Activated naive CD4-positive, alpha-beta T cell treated with anti-CD3 and anti-CD28 coated beads, Interleukin-2, amount 50 U/mL, for 72 hours (primary cell): Measurements from ENCODE around the gene KCNIP1. TPM values are rescaled to one million over a fixed set of nuclear protein-coding genes. Genes with fewer than 3 reads are reported as not detected.

Experiments
- ATAC-seq, 2 donors: fragments of 150-1000 bp; cut with Tn5 transposase; 2 replicates each; pipeline ENCODE4 v1.10.0; 2021; ENCODE audit warnings: mild to moderate bottlenecking in 2 of 2, moderate library complexity in 2 of 2
- DNase-seq, 2 donors: peaks; one replicate each; pipeline ENCODE4 v3.0.0; 2021 to 2022; ENCODE audit warnings: low spot score in 2 of 2
- H3K27ac Mint-ChIP-seq, 2 donors: one replicate each; pipeline ENCODE4 v1.8.0; 2022; ENCODE audit warnings: mild to moderate bottlenecking in 2 of 2, mixed read lengths in 2 of 2
- H3K36me3 Mint-ChIP-seq, 2 donors: one replicate each; pipeline ENCODE4 v1.8.0; 2022; ENCODE audit warnings: mixed read lengths in 2 of 2
- H3K9me3 Mint-ChIP-seq, 2 donors: one replicate each; pipeline ENCODE4 v1.8.0; 2022; ENCODE audit warnings: mixed read lengths in 2 of 2
- total RNA-seq, 2 donors: library from RNA; stranded (reverse); gene quantifications; one replicate each; pipeline ENCODE4 v1.2.3, GENCODE V29; 2022

KCNIP1 gene
- total RNA-seq, 2 donors from 2014 or later = not detected

- H3K9me3 Mint-ChIP-seq = no peaks in the 10 kb centered on the region
- no peaks in the 10 kb centered on the region for H3K36me3 Mint-ChIP-seq
- DNase-seq = no peak
- H3K27ac Mint-ChIP-seq = no peak overlapping the region
- no peak for ATAC-seq
These were observed 58.5 kb downstream of the KCNIP1 start for GRCh38 chr5:170562166-170562874.

GRCh38 chr5:170562875-170563228, 59.0 kb downstream of the KCNIP1 start:
- DNase-seq (no peak), ATAC-seq (no peak)
- Mint-ChIP-seq H3K36me3 (no peaks in the 10 kb centered on the region), H3K9me3 (no peaks in the 10 kb centered on the region), H3K27ac (no peak overlapping the region)

GRCh38 chr5:170563824-170564567, 60.2 kb downstream of the KCNIP1 start:
- ATAC-seq (no peak), DNase-seq (no peak)
- Mint-ChIP-seq H3K27ac (no peak overlapping the region), H3K9me3 (no peaks in the 10 kb centered on the region), H3K36me3 (no peaks in the 10 kb centered on the region)

GRCh38 chr5:170565072-170565471, 61.3 kb downstream of the KCNIP1 start:
- no peaks in the 10 kb centered on the region for H3K36me3 Mint-ChIP-seq
- DNase-seq = no peak
- ATAC-seq = no peak
- no peak overlapping the region for H3K27ac Mint-ChIP-seq
- no peaks in the 10 kb centered on the region for H3K9me3 Mint-ChIP-seq

GRCh38 chr5:170569101-170569500, 65.3 kb downstream of the KCNIP1 start:
- H3K9me3 Mint-ChIP-seq = no peaks in the 10 kb centered on the region
- ATAC-seq = no peak
- no peaks in the 10 kb centered on the region for H3K36me3 Mint-ChIP-seq

GRCh38 chr5:170570476-170570875, 66.7 kb downstream of the KCNIP1 start:
- no peak for ATAC-seq
- H3K9me3 Mint-ChIP-seq = peaks cover 0 to 1% of the 10 kb centered on the region in 2 donors
- no peak for DNase-seq
- peaks cover 0 to 2% of the 10 kb centered on the region in 2 donors for H3K36me3 Mint-ChIP-seq
- no peak overlapping the region for H3K27ac Mint-ChIP-seq

More at GRCh38 chr5:170569101-170569500, 65.3 kb downstream of the KCNIP1 start:
- no peak for DNase-seq
- H3K27ac Mint-ChIP-seq = no peak overlapping the region

- Mint-ChIP-seq H3K36me3 (peaks cover 6 to 11% of the 10 kb centered on the region in 2 donors), H3K9me3 (peaks cover 0 to 7% of the 10 kb centered on the region in 2 donors), H3K27ac (no peak overlapping the region)
- ATAC-seq = no peak
- no peak for DNase-seq
These were observed 67.5 kb downstream of the KCNIP1 start for GRCh38 chr5:170571281-170571731.

- peak; percentile 98 for ATAC-seq
- Mint-ChIP-seq H3K36me3 (peaks cover 6 to 11% of the 10 kb centered on the region in 2 donors), H3K9me3 (peaks cover 0 to 7% of the 10 kb centered on the region in 2 donors), H3K27ac (peak overlapping the region in 1 of 2 donors; percentile 24)
- peak; percentile 60 to 75 for DNase-seq
These were observed 68.3 kb downstream of the KCNIP1 start for GRCh38 chr5:170571875-170572852.

GRCh38 chr5:170573114-170573513, 69.3 kb downstream of the KCNIP1 start:
- H3K9me3 Mint-ChIP-seq = peaks cover 3 to 10% of the 10 kb centered on the region in 2 donors
- peaks cover 6 to 15% of the 10 kb centered on the region in 2 donors for H3K36me3 Mint-ChIP-seq
- no peak for DNase-seq
- no peak overlapping the region for H3K27ac Mint-ChIP-seq
- no peak for ATAC-seq

GRCh38 chr5:170573660-170574059, 69.8 kb downstream of the KCNIP1 start:
- Mint-ChIP-seq H3K9me3 (peaks cover 7 to 16% of the 10 kb centered on the region in 2 donors), H3K27ac (no peak overlapping the region), H3K36me3 (peaks cover 6 to 21% of the 10 kb centered on the region in 2 donors)
- DNase-seq (no peak), ATAC-seq (no peak)

- DNase-seq (no peak), ATAC-seq (no peak)
- Mint-ChIP-seq H3K9me3 (peaks cover 9 to 22% of the 10 kb centered on the region in 2 donors), H3K36me3 (peaks cover 6 to 23% of the 10 kb centered on the region in 2 donors), H3K27ac (no peak overlapping the region)
These were observed 73.0 kb downstream of the KCNIP1 start for GRCh38 chr5:170576602-170577535.

- Mint-ChIP-seq H3K27ac (no peak overlapping the region), H3K9me3 (peaks cover 9 to 22% of the 10 kb centered on the region in 2 donors), H3K36me3 (peaks cover 6 to 23% of the 10 kb centered on the region in 2 donors)
- no peak for DNase-seq
- no peak for ATAC-seq
These were observed 75.8 kb downstream of the KCNIP1 start for GRCh38 chr5:170579601-170580000.

GRCh38 chr5:170581211-170581610, 77.4 kb downstream of the KCNIP1 start:
- peaks cover 0 to 14% of the 10 kb centered on the region in 2 donors for H3K36me3 Mint-ChIP-seq
- ATAC-seq (no peak), DNase-seq (no peak)
- H3K9me3 Mint-ChIP-seq = peaks cover 9 to 15% of the 10 kb centered on the region in 2 donors
- no peak overlapping the region for H3K27ac Mint-ChIP-seq

- DNase-seq = no peak
- Mint-ChIP-seq H3K27ac (no peak overlapping the region), H3K9me3 (peaks cover 9 to 19% of the 10 kb centered on the region in 2 donors), H3K36me3 (peaks cover 0 to 17% of the 10 kb centered on the region in 2 donors)
- no peak for ATAC-seq
These were observed 79.0 kb downstream of the KCNIP1 start for GRCh38 chr5:170582644-170583330.

- ATAC-seq = no peak
- peaks cover 0 to 8% of the 10 kb centered on the region in 2 donors for H3K9me3 Mint-ChIP-seq
- peaks cover 0 to 6% of the 10 kb centered on the region in 2 donors for H3K36me3 Mint-ChIP-seq
- DNase-seq = no peak
- no peak overlapping the region for H3K27ac Mint-ChIP-seq
These were observed 80.2 kb downstream of the KCNIP1 start for GRCh38 chr5:170584003-170584402.
